GM12865 (cell line): ENCODE measurements around the gene MORN5.

ENCODE experiments used
- DNase-seq: peaks from one replicate; pipeline ENCODE4 v3.0.0; 2010; ENCODE audit warnings: low read depth
- H3K4me3 ChIP-seq: 2 replicates; pipeline ENCODE4 v1.5.1; 2011; ENCODE audit warnings: mild to moderate bottlenecking, low read depth, low read length, control low read depth
- TF ChIP-seq, protein P1 (sequence below): IDR thresholded peaks from 2 replicates; pipeline ENCODE4 v1.5.1; 2011; ENCODE audit warnings: low read length, control low read depth, low read depth, inconsistent platforms; ENCODE audit not compliant: insufficient read depth; ENCODE audit errors: missing control alignments

The MORN5 gene

GRCh38 chr9:122190597-122191381 lies 31.1 kb downstream of the MORN5 start:
- DNase-seq, result peak; percentile 29
- TF ChIP-seq, protein P1, sequence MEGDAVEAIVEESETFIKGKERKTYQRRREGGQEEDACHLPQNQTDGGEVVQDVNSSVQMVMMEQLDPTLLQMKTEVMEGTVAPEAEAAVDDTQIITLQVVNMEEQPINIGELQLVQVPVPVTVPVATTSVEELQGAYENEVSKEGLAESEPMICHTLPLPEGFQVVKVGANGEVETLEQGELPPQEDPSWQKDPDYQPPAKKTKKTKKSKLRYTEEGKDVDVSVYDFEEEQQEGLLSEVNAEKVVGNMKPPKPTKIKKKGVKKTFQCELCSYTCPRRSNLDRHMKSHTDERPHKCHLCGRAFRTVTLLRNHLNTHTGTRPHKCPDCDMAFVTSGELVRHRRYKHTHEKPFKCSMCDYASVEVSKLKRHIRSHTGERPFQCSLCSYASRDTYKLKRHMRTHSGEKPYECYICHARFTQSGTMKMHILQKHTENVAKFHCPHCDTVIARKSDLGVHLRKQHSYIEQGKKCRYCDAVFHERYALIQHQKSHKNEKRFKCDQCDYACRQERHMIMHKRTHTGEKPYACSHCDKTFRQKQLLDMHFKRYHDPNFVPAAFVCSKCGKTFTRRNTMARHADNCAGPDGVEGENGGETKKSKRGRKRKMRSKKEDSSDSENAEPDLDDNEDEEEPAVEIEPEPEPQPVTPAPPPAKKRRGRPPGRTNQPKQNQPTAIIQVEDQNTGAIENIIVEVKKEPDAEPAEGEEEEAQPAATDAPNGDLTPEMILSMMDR, result no peak
- H3K4me3 ChIP-seq, result no peak overlapping the region

GRCh38 chr9:122191584-122191983 lies 31.9 kb downstream of the MORN5 start:
- DNase-seq, result no peak
- TF ChIP-seq, protein P1, result no peak
- no peak overlapping the region for H3K4me3 ChIP-seq

GRCh38 chr9:122192261-122192875 lies 32.7 kb downstream of the MORN5 start:
- no peak for DNase-seq
- TF ChIP-seq, protein P1, result no peak
- H3K4me3 ChIP-seq, result no peak overlapping the region

DNA sequence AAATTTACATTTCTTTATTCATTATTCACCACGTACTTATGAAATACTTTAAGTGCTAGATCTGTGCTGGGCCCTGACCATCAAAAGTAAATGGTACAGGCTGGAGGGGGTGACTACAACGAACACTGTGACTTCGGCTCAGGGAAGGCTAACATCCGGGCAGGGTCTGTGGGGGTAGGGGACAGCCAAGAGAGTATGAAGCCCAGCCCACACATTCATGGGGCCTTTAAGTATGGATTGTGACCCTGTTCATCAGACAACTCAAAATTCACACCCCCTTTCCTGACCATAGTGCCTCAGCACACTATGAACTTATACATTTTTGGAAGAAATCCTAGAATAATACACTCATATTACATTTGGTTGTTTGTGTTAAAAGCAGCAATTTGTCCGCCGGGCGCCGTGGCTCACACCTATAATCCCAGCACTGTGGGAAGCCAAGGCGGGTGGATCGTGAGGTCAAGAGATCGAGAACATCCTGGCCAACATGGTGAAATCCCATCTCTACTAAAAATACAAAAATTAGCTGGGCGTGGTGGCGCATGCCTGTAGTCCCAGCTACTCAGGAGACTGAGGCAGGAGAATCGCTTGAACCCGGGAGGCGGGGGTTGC lies 33.3 kb downstream of the MORN5 start:
- TF ChIP-seq, protein P1, result no peak
- DNase-seq, result no peak

GRCh38 chr9:122193651-122194050 lies 33.9 kb downstream of the MORN5 start:
- TF ChIP-seq, protein P1, result no peak
- H3K4me3 ChIP-seq, result no peak overlapping the region
- DNase-seq, result no peak

More for the DNA sequence above, 33.3 kb downstream of the MORN5 start:
- H3K4me3 ChIP-seq, result no peak overlapping the region

- no peak for DNase-seq
- TF ChIP-seq, protein P1, result no peak
- H3K4me3 ChIP-seq, result no peak overlapping the region
Measured at GRCh38 chr9:122195875-122196274, 36.2 kb downstream of the MORN5 start.
